Measurements from ENCODE around the gene THSD7A.

The THSD7A gene

GRCh38 chr7:11471255-11471654 lies 360.7 kb downstream of the THSD7A start:
- no peaks in the 10 kb centered on the region for H3K79me1 ChIP-seq (ENCODE audit: low read length)
- H3K79me2 ChIP-seq (ENCODE audit: control insufficient read depth, insufficient read depth, low read length, poor library complexity), result no peaks in the 10 kb centered on the region
- no peak overlapping the region for H3K27ac ChIP-seq (ENCODE audit: low read depth, low read length)
- no peak overlapping the region for H4K91ac ChIP-seq (ENCODE audit: low read depth, low read length)
- no peaks in the 10 kb centered on the region for H3K36me3 ChIP-seq (ENCODE audit: control insufficient read depth in 1 of 2, insufficient read depth in 2 of 2, low read length in 2 of 2)
- H3K4me1 ChIP-seq (ENCODE audit: control insufficient read depth in 1 of 2, insufficient read depth in 2 of 2, low read length in 2 of 2), result no peaks in the 10 kb centered on the region
- H2BK12ac ChIP-seq (ENCODE audit: low read length), result no peak overlapping the region
- H3K9me3 ChIP-seq (ENCODE audit: insufficient read depth, low read depth, low read length), result no peaks in the 10 kb centered on the region
- no peak overlapping the region for H3K23ac ChIP-seq (ENCODE audit: low read length)
- no peak overlapping the region for H2AK5ac ChIP-seq (ENCODE audit: low read length)
- no CpG with 5 or more reads among the region's 1 CpG for WGBS (ENCODE audit: extremely low coverage, insufficient coverage, insufficient read length)
- no peak overlapping the region for H2BK5ac ChIP-seq (ENCODE audit: low read depth, low read length, poor library complexity)
- H3K4me2 ChIP-seq (ENCODE audit: low read length), result no peak overlapping the region
- H2AFZ ChIP-seq (ENCODE audit: insufficient read depth, low read length, poor library complexity), result no peak overlapping the region
- H3K9ac ChIP-seq (ENCODE audit: low read length), result no peak overlapping the region
- no peak overlapping the region for H3K14ac ChIP-seq (ENCODE audit: low read length)
- H3K4me3 ChIP-seq (ENCODE audit: low read depth, low read length), result no peak overlapping the region
- no peak overlapping the region for H4K12ac ChIP-seq (ENCODE audit: low read depth, low read length)
- no peak overlapping the region for H3K4ac ChIP-seq (ENCODE audit: low read depth, low read length)
- H3K18ac ChIP-seq (ENCODE audit: low read length), result no peak overlapping the region
- no peak for DNase-seq
- H3K27me3 ChIP-seq (ENCODE audit: insufficient read depth, low read length), result no peaks in the 10 kb centered on the region
- H2BK120ac ChIP-seq (ENCODE audit: insufficient read depth, low read length, poor library complexity), result no peak overlapping the region
- H4K8ac ChIP-seq (ENCODE audit: low read depth, low read length), result no peak overlapping the region

GRCh38 chr7:11469028-11469745 lies 362.8 kb downstream of the THSD7A start:
- no peaks in the 10 kb centered on the region for H3K36me3 ChIP-seq (ENCODE audit: control insufficient read depth in 1 of 2, insufficient read depth in 2 of 2, low read length in 2 of 2)
- H3K27me3 ChIP-seq (ENCODE audit: insufficient read depth, low read length), result no peaks in the 10 kb centered on the region
- no peak overlapping the region for H3K14ac ChIP-seq (ENCODE audit: low read length)
- no peak overlapping the region for H3K4ac ChIP-seq (ENCODE audit: low read depth, low read length)
- no CpG with 5 or more reads among the region's 3 CpGs for WGBS (ENCODE audit: extremely low coverage, insufficient coverage, insufficient read length)
- peak in 1 of 2 donors; percentile 14 for DNase-seq
- no peak overlapping the region for H2BK12ac ChIP-seq (ENCODE audit: low read length)
- H3K79me1 ChIP-seq (ENCODE audit: low read length), result no peaks in the 10 kb centered on the region
- H2AK5ac ChIP-seq (ENCODE audit: low read length), result no peak overlapping the region
- H3K9me3 ChIP-seq (ENCODE audit: insufficient read depth, low read depth, low read length), result no peaks in the 10 kb centered on the region
- H4K12ac ChIP-seq (ENCODE audit: low read depth, low read length), result no peak overlapping the region
- no peak overlapping the region for H4K8ac ChIP-seq (ENCODE audit: low read depth, low read length)
- H2AFZ ChIP-seq (ENCODE audit: insufficient read depth, low read length, poor library complexity), result no peak overlapping the region
- H4K91ac ChIP-seq (ENCODE audit: low read depth, low read length), result no peak overlapping the region
- no peak overlapping the region for H2BK5ac ChIP-seq (ENCODE audit: low read depth, low read length, poor library complexity)
- H3K23ac ChIP-seq (ENCODE audit: low read length), result no peak overlapping the region
- no peak overlapping the region for H3K4me3 ChIP-seq (ENCODE audit: low read depth, low read length)
- no peaks in the 10 kb centered on the region for H3K4me1 ChIP-seq (ENCODE audit: control insufficient read depth in 1 of 2, insufficient read depth in 2 of 2, low read length in 2 of 2)
- no peaks in the 10 kb centered on the region for H3K79me2 ChIP-seq (ENCODE audit: control insufficient read depth, insufficient read depth, low read length, poor library complexity)
- no peak overlapping the region for H3K27ac ChIP-seq (ENCODE audit: low read depth, low read length)
- no peak overlapping the region for H3K9ac ChIP-seq (ENCODE audit: low read length)
- no peak overlapping the region for H3K4me2 ChIP-seq (ENCODE audit: low read length)
- no peak overlapping the region for H2BK120ac ChIP-seq (ENCODE audit: insufficient read depth, low read length, poor library complexity)
- H3K18ac ChIP-seq (ENCODE audit: low read length), result no peak overlapping the region

GRCh38 chr7:11466517-11467105 lies 365.4 kb downstream of the THSD7A start:
- no CpG with 5 or more reads among the region's 10 CpGs for WGBS (ENCODE audit: extremely low coverage, insufficient coverage, insufficient read length)
- H4K91ac ChIP-seq (ENCODE audit: low read depth, low read length), result no peak overlapping the region

GRCh38 chr7:11464624-11465023 lies 367.4 kb downstream of the THSD7A start:
- Histone ChIP-seq H3K4ac (ENCODE audit: low read depth, low read length) (no peak overlapping the region), H3K27me3 (ENCODE audit: insufficient read depth, low read length) (no peaks in the 10 kb centered on the region)
- no CpG with 5 or more reads among the region's 3 CpGs for WGBS (ENCODE audit: extremely low coverage, insufficient coverage, insufficient read length)

More at GRCh38 chr7:11466517-11467105, 365.4 kb downstream of the THSD7A start:
- Histone ChIP-seq H3K4me2 (ENCODE audit: low read length) (no peak overlapping the region), H3K4me1 (ENCODE audit: control insufficient read depth in 1 of 2, insufficient read depth in 2 of 2, low read length in 2 of 2) (no peaks in the 10 kb centered on the region), H2BK5ac (ENCODE audit: low read depth, low read length, poor library complexity) (no peak overlapping the region), H3K27me3 (ENCODE audit: insufficient read depth, low read length) (no peaks in the 10 kb centered on the region), H3K14ac (ENCODE audit: low read length) (no peak overlapping the region), H3K9me3 (ENCODE audit: insufficient read depth, low read depth, low read length) (no peaks in the 10 kb centered on the region), H3K36me3 (ENCODE audit: control insufficient read depth in 1 of 2, insufficient read depth in 2 of 2, low read length in 2 of 2) (no peaks in the 10 kb centered on the region), H2BK120ac (ENCODE audit: insufficient read depth, low read length, poor library complexity) (no peak overlapping the region), H3K79me1 (ENCODE audit: low read length) (no peaks in the 10 kb centered on the region), H2BK12ac (ENCODE audit: low read length) (no peak overlapping the region), H3K18ac (ENCODE audit: low read length) (no peak overlapping the region), H3K4ac (ENCODE audit: low read depth, low read length) (no peak overlapping the region), H3K4me3 (ENCODE audit: low read depth, low read length) (no peak overlapping the region), H3K27ac (ENCODE audit: low read depth, low read length) (no peak overlapping the region), H3K23ac (ENCODE audit: low read length) (no peak overlapping the region), H2AK5ac (ENCODE audit: low read length) (no peak overlapping the region), H2AFZ (ENCODE audit: insufficient read depth, low read length, poor library complexity) (no peak overlapping the region), H4K12ac (ENCODE audit: low read depth, low read length) (peak overlapping the region; percentile 24), H3K79me2 (ENCODE audit: control insufficient read depth, insufficient read depth, low read length, poor library complexity) (no peaks in the 10 kb centered on the region), H3K9ac (ENCODE audit: low read length) (no peak overlapping the region), H4K8ac (ENCODE audit: low read depth, low read length) (no peak overlapping the region)
- DNase-seq, result no peak

More at GRCh38 chr7:11464624-11465023, 367.4 kb downstream of the THSD7A start:
- H4K12ac ChIP-seq (ENCODE audit: low read depth, low read length), result no peak overlapping the region
- no peak overlapping the region for H3K27ac ChIP-seq (ENCODE audit: low read depth, low read length)
- no peak overlapping the region for H4K8ac ChIP-seq (ENCODE audit: low read depth, low read length)
- no peaks in the 10 kb centered on the region for H3K4me1 ChIP-seq (ENCODE audit: control insufficient read depth in 1 of 2, insufficient read depth in 2 of 2, low read length in 2 of 2)
- no peak overlapping the region for H3K9ac ChIP-seq (ENCODE audit: low read length)
- no peak overlapping the region for H2BK5ac ChIP-seq (ENCODE audit: low read depth, low read length, poor library complexity)
- no peak overlapping the region for H2BK12ac ChIP-seq (ENCODE audit: low read length)
- H3K9me3 ChIP-seq (ENCODE audit: insufficient read depth, low read depth, low read length), result no peaks in the 10 kb centered on the region
- H3K36me3 ChIP-seq (ENCODE audit: control insufficient read depth in 1 of 2, insufficient read depth in 2 of 2, low read length in 2 of 2), result no peaks in the 10 kb centered on the region
- no peaks in the 10 kb centered on the region for H3K79me2 ChIP-seq (ENCODE audit: control insufficient read depth, insufficient read depth, low read length, poor library complexity)
- H3K79me1 ChIP-seq (ENCODE audit: low read length), result no peaks in the 10 kb centered on the region
- no peak overlapping the region for H2AFZ ChIP-seq (ENCODE audit: insufficient read depth, low read length, poor library complexity)
- no peak overlapping the region for H3K14ac ChIP-seq (ENCODE audit: low read length)
- no peak overlapping the region for H3K4me3 ChIP-seq (ENCODE audit: low read depth, low read length)
- no peak overlapping the region for H4K91ac ChIP-seq (ENCODE audit: low read depth, low read length)
- H3K18ac ChIP-seq (ENCODE audit: low read length), result no peak overlapping the region
- H2AK5ac ChIP-seq (ENCODE audit: low read length), result no peak overlapping the region
- H3K23ac ChIP-seq (ENCODE audit: low read length), result no peak overlapping the region
- DNase-seq, result no peak
- H3K4me2 ChIP-seq (ENCODE audit: low read length), result no peak overlapping the region
- H2BK120ac ChIP-seq (ENCODE audit: insufficient read depth, low read length, poor library complexity), result no peak overlapping the region

All from trophoblast cell (in vitro differentiated cells and primary cell).